Keratinocyte (primary cell): ENCODE measurements around the gene NEB. TPM values are rescaled to one million over a fixed set of nuclear protein-coding genes. Genes with fewer than 3 reads are reported as not detected.

Experiments
- DNase-seq: peaks from one replicate; pipeline ENCODE4 v3.0.0-alpha.2; 2011; ENCODE audit warnings: low read depth, missing footprints, low spot score
- FAIRE-seq: peaks from 2 replicates; lab custom pipeline; 2011; peaks lifted over from hg19 to GRCh38; lab: Jason Lieb, UNC
- H2AFZ ChIP-seq: 2 replicates; pipeline ENCODE4 v1.6.0; 2012; ENCODE audit warnings: low read length, control low read depth, inconsistent platforms; ENCODE audit not compliant: control insufficient read depth
- H3K27ac ChIP-seq: 2 replicates; pipeline ENCODE4 v1.5.1; 2011; ENCODE audit warnings: low read length; ENCODE audit not compliant: control insufficient read depth, insufficient read depth
- H3K27me3 ChIP-seq: 3 replicates; pipeline ENCODE4 v1.6.0; 2011; ENCODE audit warnings: low read length; ENCODE audit not compliant: control insufficient read depth, insufficient read depth; ENCODE audit errors: extremely low read depth
- H3K36me3 ChIP-seq, 2 experiments: 2 replicates in 1 of 2; 3 replicates in 1 of 2; pipeline ENCODE4 v1.5.1; 2011; ENCODE audit warnings: low read length in 2 of 2, mild to moderate bottlenecking in 1 of 2; ENCODE audit not compliant: control insufficient read depth in 2 of 2, insufficient read depth in 2 of 2; ENCODE audit errors: extremely low read depth in 1 of 2
- H3K4me1 ChIP-seq: 3 replicates; pipeline ENCODE4 v1.5.1; 2011; ENCODE audit warnings: low read length; ENCODE audit not compliant: control insufficient read depth, insufficient read depth; ENCODE audit errors: extremely low read depth
- H3K4me2 ChIP-seq: 3 replicates; pipeline ENCODE4 v1.6.0; 2011; ENCODE audit warnings: low read depth, low read length; ENCODE audit not compliant: control insufficient read depth, insufficient read depth; ENCODE audit errors: extremely low read depth
- H3K4me3 ChIP-seq, 3 experiments: fragments of 200-600 bp in 1 of 3; sonication (generic) in 1 of 3; 2 replicates in 2 of 3; 3 replicates in 1 of 3; pipeline ENCODE4 v1.5.1; 2011 to 2016; ENCODE audit warnings: low read length in 3 of 3, mild to moderate bottlenecking in 3 of 3, control low read depth in 2 of 3, inconsistent platforms in 1 of 3, low read depth in 1 of 3, mixed read lengths in 1 of 3, mixed run types in 1 of 3, moderate library complexity in 1 of 3; ENCODE audit not compliant: control insufficient read depth in 2 of 3, insufficient read depth in 2 of 3; ENCODE audit errors: extremely low read depth in 1 of 3
- H3K79me2 ChIP-seq: 2 replicates; pipeline ENCODE4 v1.6.0; 2012; ENCODE audit warnings: low read length; ENCODE audit not compliant: control insufficient read depth, insufficient read depth
- H3K9ac ChIP-seq: 3 replicates; pipeline ENCODE4 v1.6.0; 2011; ENCODE audit warnings: low read length; ENCODE audit not compliant: control insufficient read depth, insufficient read depth; ENCODE audit errors: extremely low read depth
- H3K9me1 ChIP-seq: 3 replicates; pipeline ENCODE4 v1.6.0; 2011; ENCODE audit warnings: low read length; ENCODE audit not compliant: control insufficient read depth, insufficient read depth; ENCODE audit errors: extremely low read depth
- H3K9me3 ChIP-seq: 2 replicates; pipeline ENCODE4 v1.5.1; 2012; ENCODE audit warnings: low read depth, low read length; ENCODE audit not compliant: control insufficient read depth
- H4K20me1 ChIP-seq: 3 replicates; pipeline ENCODE4 v1.6.0; 2011; ENCODE audit warnings: low read length; ENCODE audit not compliant: control insufficient read depth, insufficient read depth; ENCODE audit errors: extremely low read depth
- CTCF ChIP-seq, 3 experiments: IDR thresholded peaks in 1 of 3; conservative IDR thresholded peaks in 1 of 3; optimal IDR thresholded peaks in 1 of 3; 2 replicates in 2 of 3; 3 replicates in 1 of 3; pipeline versions ENCODE3 to v1.5.1; 2011; ENCODE audit warnings: low read length in 3 of 3, mild to moderate bottlenecking in 3 of 3, moderate library complexity in 2 of 3, control low read depth in 1 of 3, inconsistent platforms in 1 of 3; ENCODE audit not compliant: insufficient read depth in 2 of 3; ENCODE audit errors: extremely low read depth in 1 of 3
- EZH2 ChIP-seq: IDR thresholded peaks from one replicate; pipeline ENCODE4 v1.6.1; 2012; ENCODE audit warnings: inconsistent platforms, mild to moderate bottlenecking, low read length, moderate library complexity
- dilution Hi-C: fragments of 300-500 bp; cut with MboI; formaldehyde crosslinking; loops from one replicate; pipeline ENCODE4 v1.7.0; 2020; ENCODE audit warnings: low sequenced_read_pairs; ENCODE audit not compliant: extremely low pct_ligation_motif_present
- polyA plus RNA-seq, 5 experiments: library from polyadenylated mRNA; depleted of rRNA in 3 of 5; stranded (reverse) in 3 of 5; stranded (forward) in 1 of 5; unstranded in 1 of 5; fragments of >200 nt; gene quantifications; 1 replicate in 1 of 5; 2 replicates in 3 of 5; 3 replicates in 1 of 5; pipeline versions ENCODE4 v1.2.1 to v1.2.3, GENCODE V29; 2011 to 2012; ENCODE audit warnings: missing spikeins in 2 of 5, low read depth in 1 of 5, low replicate concordance in 1 of 5

NEB gene
- polyA plus RNA-seq, 1 donor (not counting 4 experiments of a cell fraction or from before 2014, with no cell fraction given) = 0.67 TPM

DNA sequence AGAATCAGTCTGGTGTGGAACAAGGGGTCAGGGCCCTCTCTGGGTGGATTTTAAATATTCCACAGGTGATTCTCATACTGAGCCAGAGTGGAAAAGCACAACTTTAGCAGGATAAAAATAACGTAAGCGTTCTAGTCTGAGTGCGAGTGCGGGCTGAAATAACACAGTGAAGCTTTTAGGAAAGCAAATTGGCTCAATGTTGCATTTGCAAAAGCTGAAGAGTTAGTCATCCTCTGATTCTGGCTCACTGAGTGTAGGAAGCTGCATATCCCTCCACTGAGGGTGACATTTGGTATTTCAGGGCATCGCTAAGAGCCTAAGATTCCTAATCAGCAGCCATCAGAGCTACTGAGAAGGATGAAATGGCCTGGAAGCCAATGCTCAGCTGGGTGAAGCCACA is 189.8 kb downstream of the NEB start:
- Histone ChIP-seq H3K27me3 (no peaks in the 10 kb centered on the region), H4K20me1 (no peaks in the 10 kb centered on the region), H3K4me2 (no peak overlapping the region), H3K9me1 (no peaks in the 10 kb centered on the region), H3K9ac (no peak overlapping the region), H2AFZ (no peak overlapping the region), H3K36me3 (no peaks in the 10 kb centered on the region), H3K79me2 (no peaks in the 10 kb centered on the region), H3K4me1 (no peaks in the 10 kb centered on the region), H3K27ac (no peak overlapping the region), H3K9me3 (no peaks in the 10 kb centered on the region), H3K4me3 (no peak overlapping the region)
- no peak for DNase-seq
- no peak for TF ChIP-seq EZH2
- TF ChIP-seq CTCF (optimal IDR thresholded peaks at IDR 0.05 in 1 of 3, IDR thresholded peaks at IDR 0.05 in 1 of 3, conservative IDR thresholded peaks at IDR 0.05 in 1 of 3; ENCODE audit: extremely low read depth in 1 of 3, insufficient read depth in 2 of 3, low read length in 3 of 3) = no peak
- dilution Hi-C loops = no loop called here
- no peak for FAIRE-seq

DNA sequence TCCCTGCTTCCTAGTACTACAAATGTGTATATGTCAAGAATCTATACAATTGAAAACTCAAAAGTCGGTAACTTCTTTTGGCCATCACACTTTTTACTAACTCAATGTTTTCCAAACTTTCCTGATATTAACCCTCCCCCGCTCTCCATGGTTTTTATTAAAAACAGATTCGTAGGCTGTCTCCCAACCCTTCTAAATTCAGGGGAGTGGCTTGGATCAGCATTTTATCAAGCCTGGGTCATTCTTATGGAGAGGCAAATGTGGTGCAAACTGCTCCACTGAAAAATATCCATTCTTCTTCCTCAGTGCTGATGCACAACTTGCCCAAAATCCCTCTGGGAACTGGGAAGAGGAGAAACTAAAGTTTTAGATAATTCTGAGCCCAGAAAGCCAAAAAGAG is 190.4 kb downstream of the NEB start:
- H3K4me1 ChIP-seq = no peaks in the 10 kb centered on the region
- H3K27me3 ChIP-seq = no peaks in the 10 kb centered on the region
- no peaks in the 10 kb centered on the region for H3K36me3 ChIP-seq
- FAIRE-seq (no peak), DNase-seq (no peak)
- no peak overlapping the region for H3K4me3 ChIP-seq
- H3K9me3 ChIP-seq = no peaks in the 10 kb centered on the region
- no peaks in the 10 kb centered on the region for H3K79me2 ChIP-seq
- no peak overlapping the region for H3K9ac ChIP-seq
- dilution Hi-C loops = no loop called here
- no peak overlapping the region for H3K4me2 ChIP-seq
- no peaks in the 10 kb centered on the region for H3K9me1 ChIP-seq
- TF ChIP-seq EZH2 = no peak
- no peak for TF ChIP-seq CTCF (optimal IDR thresholded peaks at IDR 0.05 in 1 of 3, IDR thresholded peaks at IDR 0.05 in 1 of 3, conservative IDR thresholded peaks at IDR 0.05 in 1 of 3; ENCODE audit: extremely low read depth in 1 of 3, insufficient read depth in 2 of 3, low read length in 3 of 3)
- no peak overlapping the region for H3K27ac ChIP-seq
- no peaks in the 10 kb centered on the region for H4K20me1 ChIP-seq
- no peak overlapping the region for H2AFZ ChIP-seq
